ENCODE data around the gene HSPH1. TPM values are rescaled to one million over a fixed set of nuclear protein-coding genes. Genes with fewer than 3 reads are reported as not detected.

HSPH1 gene
- total RNA-seq, 1 donor from 2014 or later, result 92.0 TPM

DNA sequence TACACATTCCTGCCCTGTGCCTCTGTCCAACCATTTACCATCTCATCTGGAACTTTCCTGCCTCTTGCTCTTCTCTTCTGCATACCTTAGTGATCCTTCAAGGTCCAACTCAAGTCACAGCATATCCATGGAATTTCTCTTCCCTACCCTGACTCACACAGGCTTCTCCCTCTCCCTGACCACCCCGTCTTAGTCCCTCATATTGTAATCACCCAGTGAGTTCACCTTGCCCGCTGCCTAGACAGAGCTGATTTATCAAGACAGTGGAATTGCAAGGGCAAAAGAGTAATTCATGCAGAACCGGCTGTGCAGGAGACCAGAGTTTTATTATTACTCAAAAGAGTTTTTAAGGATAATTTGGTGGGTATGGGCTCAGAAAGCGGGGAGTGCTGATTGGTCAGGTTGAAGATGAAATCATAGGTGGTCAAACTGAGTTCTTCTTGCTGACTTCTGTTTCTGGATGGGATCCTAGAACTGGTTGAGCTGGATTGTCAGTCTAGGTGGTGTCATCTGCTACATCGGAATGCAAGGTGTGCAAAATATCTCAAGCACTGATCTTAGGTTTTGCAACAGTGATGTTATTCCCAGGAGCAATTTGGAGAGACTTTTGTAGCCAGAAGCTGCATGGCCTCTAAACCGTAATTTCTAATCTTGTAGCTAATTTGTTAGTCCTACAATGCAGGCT lies 67.2 kb downstream of the HSPH1 start:
- DNase-seq, result peak; percentile 29

- no peak for DNase-seq
Observed at GRCh38 chr13:31093145-31093885, 68.4 kb downstream of the HSPH1 start.

GRCh38 chr13:31092646-31093045 lies 69.1 kb downstream of the HSPH1 start:
- DNase-seq, result no peak

GRCh38 chr13:31090961-31091624 lies 70.6 kb downstream of the HSPH1 start:
- DNase-seq, result peak; percentile 86

GRCh38 chr13:31090096-31090495 lies 71.6 kb downstream of the HSPH1 start:
- DNase-seq, result no peak

DNA sequence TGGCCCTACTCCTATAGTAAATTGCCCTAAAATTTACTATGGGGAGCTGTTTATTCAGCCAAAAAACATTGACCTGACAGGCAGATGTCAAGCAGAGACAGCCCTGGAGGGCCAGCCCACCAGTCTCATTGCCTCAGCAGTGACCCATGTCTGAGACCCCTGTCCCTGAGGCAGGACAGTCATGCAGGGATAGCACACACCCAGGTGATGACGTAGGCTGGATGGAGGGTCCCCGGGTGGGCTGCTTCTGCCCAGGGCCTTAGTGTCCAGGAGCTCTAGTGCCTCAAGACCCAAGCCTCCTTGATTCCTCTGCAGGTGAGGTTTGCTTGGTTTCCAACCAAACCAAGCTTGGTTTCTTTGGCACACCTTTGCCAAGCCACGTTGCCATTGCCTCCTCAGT lies 72.1 kb downstream of the HSPH1 start:
- no peak for DNase-seq

- DNase-seq, result peak; percentile 20
Observed at GRCh38 chr13:31088826-31089420, 72.8 kb downstream of the HSPH1 start.

Other genes starting within 250 kb of the HSPH1 start
- gene TEX26, start 229.2 kb downstream of the HSPH1 start, total RNA-seq, result not detected
- 23.0 TPM for gene B3GLCT, start 38.1 kb upstream of the HSPH1 start, total RNA-seq